GM18502 (cell line): Measurements from ENCODE around the gene CST3.
"Not testable (repeated sequence)": the region's sequence is repeated elsewhere in the genome, so short reads cannot be mapped to it uniquely, and the experiment has no call there.

Experiments used
- ATAC-seq: cut with Tn5 transposase; IDR thresholded peaks from one replicate; pipeline ENCODE4 v1.9.1; 2021; ENCODE audit warnings: mild to moderate bottlenecking; ENCODE audit not compliant: unreplicated experiment, poor library complexity

The CST3 gene

GRCh38 chr20:23663180-23663579 is 25.4 kb upstream of the CST3 start:
- ATAC-seq = no peak

- no peak for ATAC-seq
Measured at GRCh38 chr20:23662276-23662870, 24.6 kb upstream of the CST3 start.

DNA sequence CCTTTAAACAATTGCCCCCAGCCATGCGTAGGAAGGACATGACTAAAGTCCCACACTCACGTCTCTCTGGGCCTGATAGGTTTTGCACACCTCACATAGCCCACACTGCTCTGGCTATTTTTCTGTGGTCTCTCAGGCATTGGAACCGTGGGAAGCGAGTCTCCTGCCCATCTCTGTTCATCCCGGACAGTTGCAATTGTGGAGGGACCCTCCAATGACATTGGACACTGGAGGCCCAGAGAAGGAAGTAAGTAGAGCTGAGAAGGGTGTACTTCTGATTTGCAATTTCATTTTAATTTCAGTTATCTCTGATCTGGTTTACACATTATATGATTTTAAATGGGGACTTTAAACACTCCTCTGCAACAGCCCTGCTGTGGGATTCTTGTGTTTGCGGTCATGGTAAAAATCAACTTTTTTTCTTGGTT is 23.3 kb upstream of the CST3 start:
- no peak for ATAC-seq

DNA sequence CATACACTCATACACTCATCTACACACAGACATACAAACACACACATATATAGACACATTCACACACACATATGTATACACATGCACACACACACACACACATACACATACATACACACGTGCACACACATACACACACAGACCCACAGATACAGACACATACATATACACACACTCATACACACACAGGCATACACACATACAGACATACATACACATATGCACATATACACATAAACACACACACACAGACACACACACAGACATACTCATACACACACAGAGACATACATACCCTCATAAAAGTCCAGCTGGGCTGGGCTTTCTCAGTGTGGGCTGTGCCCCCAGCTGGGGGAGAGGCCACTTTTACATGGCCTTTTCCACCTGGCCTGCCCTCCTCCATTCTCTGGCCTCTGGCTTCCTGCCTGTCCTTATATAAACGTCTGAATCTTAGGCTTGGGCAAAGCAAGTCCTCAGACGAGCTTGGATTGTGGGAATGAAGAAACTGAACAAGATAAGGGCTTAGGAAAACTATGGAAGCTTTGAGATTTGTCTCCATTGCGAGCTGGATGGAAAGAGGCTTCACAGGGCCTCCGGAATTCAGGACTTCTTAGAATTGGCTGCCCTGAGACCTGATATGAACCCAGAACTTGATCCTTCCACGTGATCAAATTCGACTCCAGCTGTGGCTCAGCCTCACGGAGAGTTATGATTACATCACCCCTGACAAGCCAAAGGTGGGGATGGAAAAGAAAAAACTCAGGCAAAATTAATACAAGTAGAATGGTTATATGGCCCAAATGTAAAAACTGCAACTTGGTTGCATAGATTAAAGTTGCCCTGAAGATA is 22.5 kb upstream of the CST3 start:
- no peak for ATAC-seq

GRCh38 chr20:23659610-23659988 is 21.8 kb upstream of the CST3 start:
- ATAC-seq = not testable (repeated sequence)

- ATAC-seq = no peak
Measured at GRCh38 chr20:23658989-23659609, 21.3 kb upstream of the CST3 start.

DNA sequence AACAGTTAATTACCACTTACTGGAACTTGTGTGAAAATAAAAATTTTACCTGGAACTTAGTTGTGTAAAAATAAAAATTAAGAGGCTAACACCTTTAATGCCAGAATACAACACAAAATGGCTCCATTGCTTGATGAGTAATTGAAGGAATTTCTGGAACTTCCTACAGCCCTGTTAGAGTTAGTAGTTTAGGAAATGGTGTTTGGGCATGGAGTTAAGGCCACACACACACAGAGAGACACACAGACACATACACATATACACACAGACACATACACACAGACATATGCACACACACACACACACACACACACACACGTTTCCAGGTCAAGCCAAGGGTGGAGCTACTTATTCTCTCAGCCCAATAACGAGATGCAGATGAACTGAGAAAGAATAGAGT is 20.6 kb upstream of the CST3 start:
- ATAC-seq = no peak

GRCh38 chr20:23657202-23657601 is 19.4 kb upstream of the CST3 start:
- no peak for ATAC-seq

DNA sequence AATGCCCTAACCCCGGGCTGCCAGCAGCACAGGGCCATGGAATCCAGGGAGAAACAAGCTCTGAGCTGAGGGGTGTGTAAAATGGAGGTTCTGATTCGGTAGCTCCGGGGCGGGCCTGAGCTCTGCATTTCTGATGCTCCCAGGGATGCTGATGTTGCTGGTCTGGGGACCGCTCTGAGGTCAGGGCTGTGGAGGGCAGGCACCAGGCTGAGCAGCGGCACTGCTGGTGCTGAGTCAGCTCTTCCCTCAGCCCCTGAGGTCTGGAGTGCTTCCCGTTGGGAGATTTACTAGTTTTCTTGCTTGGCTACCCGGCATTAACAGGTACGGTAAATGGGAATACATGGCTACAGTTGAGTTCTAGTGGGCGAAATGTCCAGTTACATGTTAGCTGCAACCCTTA is 18.6 kb upstream of the CST3 start:
- no peak for ATAC-seq

DNA sequence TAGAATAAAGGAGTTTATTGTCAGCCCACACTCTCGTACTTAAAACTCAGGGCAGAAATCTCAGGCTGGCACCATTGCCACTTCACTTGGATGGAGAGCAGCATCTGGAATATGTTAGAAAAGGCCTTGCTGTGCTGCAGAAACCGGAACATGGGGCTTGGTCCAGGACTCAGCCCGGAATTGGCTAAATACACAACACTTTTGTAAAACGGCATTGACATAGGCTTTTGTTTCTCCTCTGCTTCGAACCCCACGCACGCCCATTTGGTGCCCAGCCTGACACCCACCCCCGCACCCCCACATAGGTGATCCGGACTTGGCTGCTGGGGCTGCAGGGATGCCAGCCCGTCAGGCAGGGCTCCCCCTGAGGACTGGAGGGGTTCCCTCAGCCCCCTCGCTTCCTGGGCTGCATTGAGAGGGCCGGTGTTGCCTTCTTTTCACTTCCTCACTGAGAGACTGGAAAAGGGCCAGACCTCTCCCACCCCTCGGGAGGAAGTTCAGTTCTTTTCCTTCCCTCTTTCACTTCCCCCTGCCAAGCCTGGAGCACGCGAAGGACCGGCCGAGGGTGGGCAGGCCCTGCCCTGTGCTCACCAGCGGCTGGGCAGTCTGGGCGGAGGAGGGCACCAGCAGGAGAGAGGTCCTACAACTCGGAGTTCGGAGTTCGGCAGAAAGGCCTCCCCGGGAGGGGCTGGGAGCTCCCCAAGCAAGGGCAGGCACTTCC is 17.9 kb upstream of the CST3 start:
- no peak for ATAC-seq

DNA sequence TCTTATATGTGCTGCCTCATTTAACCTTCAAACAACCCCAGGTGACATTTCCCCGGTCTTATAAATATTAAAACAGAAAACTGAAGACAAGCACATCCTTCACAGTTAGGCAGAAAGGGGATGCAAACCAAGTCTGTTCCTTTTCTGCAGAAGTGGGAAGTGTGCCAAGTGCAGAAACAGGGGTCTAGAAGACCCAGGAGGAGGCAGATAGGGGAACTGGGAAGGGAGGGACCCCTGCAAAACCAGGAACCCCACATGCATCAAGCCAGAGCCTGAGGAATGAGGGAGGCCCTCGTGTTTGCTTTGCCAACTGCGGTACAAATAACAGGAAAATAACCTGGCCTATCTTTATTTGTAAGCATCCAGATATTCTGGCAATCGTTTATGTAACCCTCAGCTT is 17.0 kb upstream of the CST3 start:
- ATAC-seq = no peak

DNA sequence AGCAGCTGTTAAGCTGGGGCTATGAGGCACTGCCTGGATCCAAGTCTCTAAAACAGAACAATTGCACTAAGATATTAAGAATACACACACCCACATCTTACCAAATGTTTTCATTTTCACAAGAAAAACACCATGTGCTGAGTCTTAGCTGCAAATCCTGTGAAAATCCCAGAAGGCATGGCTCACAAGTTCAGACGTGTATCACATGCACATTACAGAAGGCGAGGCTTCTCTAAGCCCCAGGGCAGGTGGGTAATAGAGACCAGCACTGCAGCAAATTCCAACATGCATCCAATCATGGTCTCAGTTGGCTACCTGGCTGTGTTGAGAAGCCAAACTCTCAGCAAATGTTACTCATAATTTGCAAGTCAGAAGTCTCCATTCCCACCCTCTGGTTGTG is 16.2 kb upstream of the CST3 start:
- ATAC-seq = no peak

- ATAC-seq = no peak
Measured at GRCh38 chr20:23653400-23653938, 15.7 kb upstream of the CST3 start.

DNA sequence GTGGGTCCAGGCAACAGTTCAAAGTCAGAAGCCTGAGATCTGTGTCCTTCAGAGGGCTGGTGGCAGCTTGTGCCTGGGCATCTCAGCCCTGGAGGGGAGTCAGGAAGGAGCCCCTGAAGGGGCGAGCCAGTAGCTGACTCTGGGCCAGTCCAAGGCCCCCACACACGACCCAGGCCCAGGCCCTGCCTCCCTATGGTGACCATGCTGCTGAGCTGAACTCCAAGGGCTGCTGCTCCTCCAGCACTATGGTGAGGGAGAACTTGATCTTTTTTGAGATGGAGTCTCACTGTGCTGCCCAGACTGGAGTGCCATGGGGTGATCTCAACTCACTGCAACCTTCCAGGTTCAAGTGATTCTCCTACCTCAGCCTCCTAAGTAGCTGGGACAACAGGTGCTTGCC is 15.2 kb upstream of the CST3 start:
- ATAC-seq = no peak

DNA sequence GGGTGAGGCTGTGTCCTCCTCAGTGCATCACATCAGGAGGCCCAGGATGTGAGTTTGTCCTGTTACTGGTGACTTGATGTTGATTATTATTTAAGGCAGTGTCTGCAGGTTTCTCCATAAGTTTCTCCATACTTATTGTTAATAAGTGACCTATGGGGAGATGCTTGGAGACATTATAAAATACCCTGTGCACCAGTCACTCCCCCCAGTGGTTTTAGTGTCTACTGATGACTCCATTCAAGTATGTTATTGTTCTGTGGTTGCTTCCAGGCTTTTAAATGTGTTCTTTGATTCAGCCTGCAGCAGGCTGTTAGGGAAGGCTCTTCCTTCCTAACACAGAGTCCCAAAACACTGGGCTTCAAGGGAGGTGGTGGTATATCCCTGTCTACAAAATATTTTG is 14.6 kb upstream of the CST3 start:
- ATAC-seq = no peak

DNA sequence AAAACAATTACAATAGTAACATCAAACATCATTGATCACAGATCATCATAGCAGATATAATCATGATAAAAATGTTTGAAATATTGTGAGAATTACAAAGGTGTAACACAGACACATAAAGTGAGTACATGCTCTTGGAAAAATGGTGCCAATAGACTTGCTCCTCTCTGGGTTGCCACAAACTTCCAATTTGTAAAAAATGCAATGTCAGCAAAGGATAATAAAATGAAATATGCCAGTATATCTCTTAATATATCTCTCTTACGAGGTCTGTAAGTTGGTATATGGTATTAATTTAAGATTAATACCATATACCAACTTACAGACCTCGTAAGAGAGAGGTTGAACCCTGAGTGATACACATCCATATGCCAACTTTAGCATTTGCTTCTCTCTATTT is 13.4 kb upstream of the CST3 start:
- no peak for ATAC-seq

DNA sequence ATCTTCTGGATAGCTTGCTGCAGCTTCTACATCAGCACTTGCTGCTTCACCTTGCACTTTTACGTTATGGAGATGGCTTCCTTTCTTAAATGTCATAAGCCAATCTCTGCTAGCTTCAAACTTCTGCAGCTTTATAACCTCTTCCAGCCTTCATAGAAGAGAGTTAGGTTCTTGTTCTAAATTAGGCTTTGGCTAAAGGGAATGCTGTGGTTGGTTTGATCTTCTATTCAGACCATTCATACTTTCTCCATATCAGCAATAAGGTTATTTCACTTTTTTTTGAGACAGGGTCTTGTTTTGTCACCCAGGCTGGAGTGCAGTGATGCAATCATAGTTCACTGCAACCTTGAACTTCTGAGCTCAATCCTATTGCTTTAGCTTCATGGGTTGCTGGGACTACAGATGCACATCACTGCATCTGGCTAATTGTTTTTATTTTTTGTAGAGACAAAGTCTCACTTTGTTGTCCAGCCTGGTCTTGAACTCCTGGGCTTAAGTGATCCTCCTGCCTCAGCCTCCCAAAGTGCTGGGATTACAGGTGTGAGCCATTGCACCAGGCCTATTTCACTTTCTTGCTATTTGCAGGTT is 12.2 kb upstream of the CST3 start:
- no peak for ATAC-seq

DNA sequence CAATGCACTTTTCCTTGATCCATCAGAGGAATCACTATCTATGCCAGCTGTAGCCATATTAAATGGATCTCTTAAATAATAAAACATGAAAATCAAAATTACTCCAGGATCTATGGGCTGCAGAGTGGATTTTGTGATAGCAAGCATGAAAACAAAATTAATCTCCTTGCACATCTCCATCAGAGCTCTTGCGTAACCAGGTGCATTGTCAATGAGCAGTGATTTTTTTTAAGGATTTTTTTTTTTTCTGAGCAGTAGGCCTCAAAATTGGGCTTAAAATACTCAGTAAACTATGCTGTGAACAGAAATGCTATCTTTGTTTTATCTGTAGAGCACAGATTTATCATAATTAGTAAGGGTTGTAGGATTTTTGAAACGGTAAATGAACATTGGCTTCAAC is 11.5 kb upstream of the CST3 start:
- no peak for ATAC-seq

DNA sequence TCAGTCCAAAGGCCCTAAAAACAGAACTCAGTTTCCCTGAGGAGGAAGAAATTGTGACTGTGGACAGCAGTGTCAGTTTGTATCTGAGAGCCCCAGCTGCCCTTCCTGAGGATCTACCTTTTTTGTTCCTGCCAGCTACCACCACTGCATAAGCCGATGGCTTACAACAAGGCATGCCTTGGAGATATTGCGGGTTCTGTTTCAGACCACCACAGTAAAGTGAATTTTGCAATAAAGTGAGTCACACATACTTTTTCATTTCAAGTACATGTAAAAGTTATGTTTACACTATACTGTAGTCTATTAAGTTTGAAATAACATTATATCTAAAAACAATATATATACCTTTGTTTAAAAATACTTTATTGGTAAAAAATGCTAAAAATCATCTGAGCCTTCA is 9.6 kb upstream of the CST3 start:
- no peak for ATAC-seq

- no peak for ATAC-seq
Measured at GRCh38 chr20:23646106-23646873, 8.5 kb upstream of the CST3 start.
